ENCODE results near the gene ITCH. TPM values are rescaled to one million over a fixed set of nuclear protein-coding genes. Genes with fewer than 3 reads are reported as not detected.
A peak's percentile ranks its signal among the peaks of the same experiment; 100 is the strongest.
"Not testable (repeated sequence)": the region's sequence is repeated elsewhere in the genome, so short reads cannot be mapped to it uniquely, and the experiment has no call there.

The ITCH gene
- total and polyA plus RNA-seq, 7 experiments from 2014 or later = 14.6 to 70.4 (median 58.9) TPM

DNA sequence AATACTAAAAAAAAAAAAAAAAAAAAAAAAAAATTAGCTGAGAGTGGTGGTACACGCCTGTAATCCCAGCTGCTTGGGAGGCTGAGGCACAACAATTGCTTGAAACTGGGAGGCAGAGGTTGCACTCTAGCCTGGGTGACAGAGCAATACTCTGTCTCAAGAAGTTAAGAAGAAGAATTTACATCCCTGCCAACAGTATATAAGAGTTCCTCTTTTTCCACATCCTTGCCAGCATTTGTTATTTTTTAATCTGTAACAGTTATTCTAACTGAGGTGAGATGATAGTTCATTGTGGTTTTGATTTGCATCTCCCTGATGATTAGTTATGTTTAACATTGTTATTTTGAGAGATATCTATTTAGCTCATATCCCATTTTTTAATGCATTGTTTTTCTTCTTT is 132.8 kb downstream of the ITCH start:
- H3K4me3 ChIP-seq (ENCODE audit: low read length) = no peak overlapping the region
- no peak overlapping the region for H3K4me3 Mint-ChIP-seq
- H3K4me1 ChIP-seq (ENCODE audit: control insufficient read depth in 2 of 2, insufficient read depth in 2 of 2, low read length in 2 of 2) = no peaks in the 10 kb centered on the region
- peak overlapping the region in 1 of 9 donors; percentile 23 for H3K27ac Mint-ChIP-seq
- peaks cover 5 to 32% (median 13%) of the 10 kb centered on the region in 11 donors for H3K9me3 Mint-ChIP-seq
- DNase-seq (no peak), ATAC-seq (no peak)
- peaks cover 0 to 16% (median 5%) of the 10 kb centered on the region in 7 donors for H3K4me1 Mint-ChIP-seq
- peaks cover 0 to 42% (median 17%) of the 10 kb centered on the region in 3 experiments for H3K36me3 ChIP-seq (ENCODE audit: control insufficient read depth in 2 of 3, insufficient read depth in 3 of 3, low read length in 3 of 3)
- ChIA-PET POLR2A (interaction anchor here (1.7 kb wide), 1 partner anchor 20 kb away, joined by 4 read pairs; the partner anchor contains the start of gene DYNLRB1), CTCF (interaction anchor here (0.5 kb wide), 1 partner anchor 556 kb away, joined by 4 read pairs; no protein-coding TSS in a partner anchor)
- H3K27me3 ChIP-seq (ENCODE audit: control insufficient read depth in 2 of 2, insufficient read depth in 2 of 2, low read length in 2 of 2) = no peaks in the 10 kb centered on the region
- intact Hi-C loops (cut with micrococcal nuclease) = no loop called here
- no peak overlapping the region for H3K27ac ChIP-seq (ENCODE audit: low read depth, low read length)
- H3K27me3 Mint-ChIP-seq = no peaks in the 10 kb centered on the region
- peaks cover 0 to 8% (median 0%) of the 10 kb centered on the region in 3 experiments for H3K9me3 ChIP-seq (ENCODE audit: control insufficient read depth in 2 of 3, low read length in 3 of 3)
- H3K36me3 Mint-ChIP-seq = peaks cover 28 to 80% (median 65%) of the 10 kb centered on the region in 5 donors

DNA sequence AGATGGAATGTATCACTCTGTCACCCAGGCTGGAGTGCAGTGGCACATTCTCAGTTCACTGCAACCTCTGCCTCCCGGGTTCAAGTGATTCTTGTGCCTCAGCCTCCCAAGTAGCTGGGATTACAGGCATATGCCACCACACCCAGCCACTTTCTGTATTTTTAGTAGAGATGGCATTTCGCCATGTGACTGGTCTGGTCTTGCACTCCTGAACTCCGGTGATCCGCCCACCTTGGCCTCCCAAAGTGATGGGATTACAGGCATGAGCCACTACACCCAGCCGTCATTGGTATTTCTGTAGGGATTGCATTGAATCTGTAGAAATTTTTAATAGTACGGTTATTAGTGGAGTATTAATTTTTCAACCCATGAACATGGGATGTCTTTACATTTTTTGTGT is 134.5 kb downstream of the ITCH start:
- CTCF ChIA-PET; H3K27ac ChIP-seq (ENCODE audit: low read depth, low read length); ATAC-seq; H3K4me3 ChIP-seq (ENCODE audit: low read length); DNase-seq; intact Hi-C loops (cut with micrococcal nuclease); H3K27me3 ChIP-seq (ENCODE audit: control insufficient read depth in 2 of 2, insufficient read depth in 2 of 2, low read length in 2 of 2); H3K27me3 Mint-ChIP-seq; H3K4me1 ChIP-seq (ENCODE audit: control insufficient read depth in 2 of 2, insufficient read depth in 2 of 2, low read length in 2 of 2); H3K4me3 Mint-ChIP-seq; H3K9me3 ChIP-seq (ENCODE audit: control insufficient read depth in 2 of 3, low read length in 3 of 3): not testable (repeated sequence)
- H3K36me3 Mint-ChIP-seq = peaks cover 29 to 82% (median 65%) of the 10 kb centered on the region in 5 donors
- POLR2A ChIA-PET = interaction anchor here (0.7 to 1.7 kb wide), 2 partner anchors 18 kb away, joined by 3 to 4 read pairs; partner anchors contain the start of gene DYNLRB1
- H3K9me3 Mint-ChIP-seq = peaks cover 6 to 33% (median 14%) of the 10 kb centered on the region in 11 donors
- H3K36me3 ChIP-seq (ENCODE audit: control insufficient read depth in 2 of 3, insufficient read depth in 3 of 3, low read length in 3 of 3) = peaks cover 0 to 38% (median 17%) of the 10 kb centered on the region in 3 experiments
- peak overlapping the region in 1 of 9 donors; percentile 3 for H3K27ac Mint-ChIP-seq
- H3K4me1 Mint-ChIP-seq = peaks cover 0 to 16% (median 5%) of the 10 kb centered on the region in 7 donors

DNA sequence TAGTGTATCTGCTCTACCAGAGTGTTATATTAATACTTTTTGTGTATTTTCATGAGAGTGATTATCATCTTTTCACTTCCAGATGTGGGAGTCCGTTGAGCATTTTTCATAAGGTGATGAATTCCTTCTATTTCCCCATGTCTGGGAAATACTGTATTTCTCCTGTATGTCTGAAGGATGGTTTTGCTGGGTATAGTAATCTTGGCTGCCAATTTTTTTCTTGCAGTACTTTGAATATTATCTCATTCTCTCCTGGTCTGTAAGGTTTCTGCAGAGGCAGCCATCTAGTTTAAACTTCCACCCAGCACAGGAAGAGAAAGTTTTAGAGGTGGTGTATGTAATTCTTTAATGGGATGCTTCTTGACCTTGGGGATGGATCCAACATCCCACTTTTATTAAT is 137.8 kb downstream of the ITCH start:
- DNase-seq (no peak), ATAC-seq (no peak)
- peaks cover 22 to 65% (median 45%) of the 10 kb centered on the region in 5 donors for H3K36me3 Mint-ChIP-seq
- Histone ChIP-seq H3K27ac (ENCODE audit: low read depth, low read length) (no peak overlapping the region), H3K4me1 (ENCODE audit: control insufficient read depth in 2 of 2, insufficient read depth in 2 of 2, low read length in 2 of 2) (no peaks in the 10 kb centered on the region), H3K4me3 (ENCODE audit: low read length) (no peak overlapping the region), H3K9me3 (ENCODE audit: control insufficient read depth in 2 of 3, low read length in 3 of 3) (peaks cover 0 to 8% (median 0%) of the 10 kb centered on the region in 3 experiments), H3K36me3 (ENCODE audit: control insufficient read depth in 2 of 3, insufficient read depth in 3 of 3, low read length in 3 of 3) (peaks cover 5 to 48% (median 5%) of the 10 kb centered on the region in 3 experiments), H3K27me3 (ENCODE audit: control insufficient read depth in 2 of 2, insufficient read depth in 2 of 2, low read length in 2 of 2) (no peaks in the 10 kb centered on the region)
- H3K4me3 Mint-ChIP-seq = no peak overlapping the region
- peaks cover 6 to 33% (median 14%) of the 10 kb centered on the region in 11 donors for H3K9me3 Mint-ChIP-seq
- no peaks in the 10 kb centered on the region for H3K27me3 Mint-ChIP-seq
- peaks cover 0 to 12% (median 4%) of the 10 kb centered on the region in 7 donors for H3K4me1 Mint-ChIP-seq
- ChIA-PET CTCF (no interaction called here), POLR2A (no interaction called here)
- H3K27ac Mint-ChIP-seq = no peak overlapping the region
- intact Hi-C loops (cut with micrococcal nuclease) = no loop called here

DNA sequence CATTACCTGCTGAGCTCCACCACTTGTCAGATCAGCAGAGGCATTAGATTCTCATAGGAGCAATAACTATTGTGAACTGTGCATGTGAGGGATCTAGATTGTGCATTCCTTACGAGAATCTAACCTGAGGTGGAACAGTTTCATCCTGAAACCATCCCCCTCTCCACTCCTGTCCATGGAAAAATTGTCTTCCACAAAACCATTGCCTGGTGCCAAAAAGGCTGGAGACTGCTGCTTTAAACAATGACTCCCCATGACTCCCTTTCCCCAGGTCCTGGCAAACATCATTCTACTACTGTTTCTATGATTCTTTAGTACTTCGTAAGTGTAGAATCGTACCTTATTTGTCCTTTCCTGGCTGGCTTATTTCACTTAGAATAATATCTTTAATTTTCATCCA is 143.4 kb downstream of the ITCH start:
- ATAC-seq = no peak
- H3K4me3 Mint-ChIP-seq = no peak overlapping the region
- H3K4me1 ChIP-seq (ENCODE audit: control insufficient read depth in 2 of 2, insufficient read depth in 2 of 2, low read length in 2 of 2) = no peaks in the 10 kb centered on the region
- intact Hi-C loops (cut with micrococcal nuclease) = no loop called here
- H3K27me3 Mint-ChIP-seq = no peaks in the 10 kb centered on the region
- H3K27ac ChIP-seq (ENCODE audit: low read depth, low read length) = no peak overlapping the region
- no peak for DNase-seq
- H3K9me3 Mint-ChIP-seq = no peaks in the 10 kb centered on the region
- H3K36me3 Mint-ChIP-seq = peaks cover 0 to 26% (median 2%) of the 10 kb centered on the region in 5 donors
- CTCF ChIA-PET = interaction anchor here (0.5 kb wide), 1 partner anchor 35 kb away, joined by 3 read pairs; no protein-coding TSS in a partner anchor
- H3K27me3 ChIP-seq (ENCODE audit: control insufficient read depth in 2 of 2, insufficient read depth in 2 of 2, low read length in 2 of 2) = no peaks in the 10 kb centered on the region
- H3K9me3 ChIP-seq (ENCODE audit: control insufficient read depth in 2 of 3, low read length in 3 of 3) = no peaks in the 10 kb centered on the region
- POLR2A ChIA-PET = no interaction called here
- H3K36me3 ChIP-seq (ENCODE audit: control insufficient read depth in 2 of 3, insufficient read depth in 3 of 3, low read length in 3 of 3) = peaks cover 5 to 54% (median 5%) of the 10 kb centered on the region in 3 experiments
- peaks cover 0 to 2% (median 0%) of the 10 kb centered on the region in 7 donors for H3K4me1 Mint-ChIP-seq
- peak overlapping the region in 2 of 9 donors; percentile 25 to 40 for H3K27ac Mint-ChIP-seq
- no peak overlapping the region for H3K4me3 ChIP-seq (ENCODE audit: low read length)

DNA sequence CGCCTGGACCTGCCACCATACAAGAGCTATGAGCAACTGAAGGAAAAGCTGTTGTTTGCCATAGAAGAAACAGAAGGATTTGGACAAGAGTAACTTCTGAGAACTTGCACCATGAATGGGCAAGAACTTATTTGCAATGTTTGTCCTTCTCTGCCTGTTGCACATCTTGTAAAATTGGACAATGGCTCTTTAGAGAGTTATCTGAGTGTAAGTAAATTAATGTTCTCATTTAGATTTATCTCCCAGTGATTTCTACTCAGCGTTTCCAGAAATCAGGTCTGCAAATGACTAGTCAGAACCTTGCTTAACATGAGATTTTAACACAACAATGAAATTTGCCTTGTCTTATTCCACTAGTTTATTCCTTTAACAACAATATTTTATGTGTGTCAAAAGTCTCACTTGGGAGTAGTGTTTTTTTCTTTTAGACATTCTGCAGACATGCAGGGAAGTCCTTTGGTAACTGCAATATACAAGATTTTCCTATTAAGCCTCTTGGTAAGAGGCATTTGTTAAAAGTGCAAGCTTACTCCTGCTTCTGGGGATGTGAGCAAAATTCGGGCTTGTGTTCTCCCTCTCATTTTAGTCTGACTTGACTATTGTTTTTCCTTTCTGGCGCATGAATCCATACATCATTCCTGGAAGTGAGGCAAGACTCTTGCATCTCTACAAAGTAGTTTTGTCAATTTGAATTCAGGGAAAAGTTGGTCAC is 144.8 kb downstream of the ITCH start:
- Histone ChIP-seq H3K27ac (ENCODE audit: low read depth, low read length) (no peak overlapping the region), H3K4me3 (ENCODE audit: low read length) (no peak overlapping the region), H3K27me3 (ENCODE audit: control insufficient read depth in 2 of 2, insufficient read depth in 2 of 2, low read length in 2 of 2) (no peaks in the 10 kb centered on the region), H3K36me3 (ENCODE audit: control insufficient read depth in 2 of 3, insufficient read depth in 3 of 3, low read length in 3 of 3) (peaks cover 5 to 49% (median 5%) of the 10 kb centered on the region in 3 experiments), H3K4me1 (ENCODE audit: control insufficient read depth in 2 of 2, insufficient read depth in 2 of 2, low read length in 2 of 2) (no peaks in the 10 kb centered on the region), H3K9me3 (ENCODE audit: control insufficient read depth in 2 of 3, low read length in 3 of 3) (no peaks in the 10 kb centered on the region)
- ATAC-seq (no peak), DNase-seq (no peak)
- peaks cover 0 to 2% (median under 1%) of the 10 kb centered on the region in 7 donors for H3K4me1 Mint-ChIP-seq
- H3K4me3 Mint-ChIP-seq = no peak overlapping the region
- no peaks in the 10 kb centered on the region for H3K9me3 Mint-ChIP-seq
- no peaks in the 10 kb centered on the region for H3K27me3 Mint-ChIP-seq
- POLR2A ChIA-PET = interaction anchor here (0.6 kb wide), 1 partner anchor 901 kb away, joined by 3 read pairs; no protein-coding TSS in a partner anchor
- CTCF ChIA-PET = no interaction called here
- intact Hi-C loops (cut with micrococcal nuclease) = no loop called here
- peak overlapping the region in 3 of 9 donors; percentile 7 to 62 (median 28) for H3K27ac Mint-ChIP-seq
- H3K36me3 Mint-ChIP-seq = peaks cover 0 to 23% (median 2%) of the 10 kb centered on the region in 5 donors

DNA sequence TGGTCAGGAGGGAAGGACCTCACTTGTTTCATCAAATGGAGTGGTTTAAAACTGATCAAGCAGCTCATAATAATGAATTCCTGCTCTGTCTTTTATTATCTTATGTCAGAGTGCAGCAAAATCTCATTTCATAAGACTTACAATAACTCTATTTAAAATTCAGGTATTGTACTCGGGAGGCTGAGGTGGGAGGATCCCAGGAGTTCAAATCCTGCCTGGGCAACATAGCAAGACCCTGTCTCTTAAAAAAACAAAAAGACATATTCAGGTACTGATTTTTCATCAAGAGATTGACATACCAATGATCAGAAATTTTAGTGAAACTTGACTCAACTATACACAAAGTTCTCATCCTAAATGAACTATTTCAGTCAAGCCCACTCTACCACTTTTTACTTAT is 147.5 kb downstream of the ITCH start:
- Histone ChIP-seq H3K27ac (ENCODE audit: low read depth, low read length) (no peak overlapping the region), H3K9me3 (ENCODE audit: control insufficient read depth in 2 of 3, low read length in 3 of 3) (no peaks in the 10 kb centered on the region), H3K4me1 (ENCODE audit: control insufficient read depth in 2 of 2, insufficient read depth in 2 of 2, low read length in 2 of 2) (no peaks in the 10 kb centered on the region), H3K27me3 (ENCODE audit: control insufficient read depth in 2 of 2, insufficient read depth in 2 of 2, low read length in 2 of 2) (no peaks in the 10 kb centered on the region), H3K36me3 (ENCODE audit: control insufficient read depth in 2 of 3, insufficient read depth in 3 of 3, low read length in 3 of 3) (peaks cover 0 to 29% (median 5%) of the 10 kb centered on the region in 3 experiments), H3K4me3 (ENCODE audit: low read length) (no peak overlapping the region)
- peaks cover 0 to 16% (median 0%) of the 10 kb centered on the region in 5 donors for H3K36me3 Mint-ChIP-seq
- no peaks in the 10 kb centered on the region for H3K9me3 Mint-ChIP-seq
- POLR2A ChIA-PET = no interaction called here
- H3K4me3 Mint-ChIP-seq = no peak overlapping the region
- CTCF ChIA-PET = no interaction called here
- H3K4me1 Mint-ChIP-seq = peaks cover 0 to 22% (median 18%) of the 10 kb centered on the region in 7 donors
- H3K27ac Mint-ChIP-seq = peak overlapping the region in 5 of 9 donors; percentile 22 to 76 (median 59)
- ATAC-seq = no peak
- intact Hi-C loops (cut with micrococcal nuclease) = no loop called here
- DNase-seq = no peak
- no peaks in the 10 kb centered on the region for H3K27me3 Mint-ChIP-seq

Data from naive thymus-derived CD4-positive, alpha-beta T cell (primary cell).